RWPE1 (cell line): ENCODE data around the gene PRCC.

Source experiments
- CTCF ChIA-PET: fragments of 350-600 bp; sonication (Branson Sonifier 250); formaldehyde crosslinking; extraction: SDS; loops from one replicate; lab custom pipeline; 2021; lab: Yijun Ruan, JAX
- POLR2A ChIA-PET: fragments of 400-600 bp; formaldehyde crosslinking; extraction: SDS; loops from one replicate; lab custom pipeline; 2020; ENCODE audit warnings: antibody characterized with exemption; ENCODE audit not compliant: low non-redundant PET; lab: Yijun Ruan, JAX
- DNase-seq: peaks from one replicate; pipeline ENCODE4 v3.0.0; 2012; ENCODE audit warnings: low spot score
- H3K27ac ChIP-seq: fragments of 450-650 bp; 2 replicates; pipeline ENCODE4 v1.5.1; 2017
- TF ChIP-seq, protein P1 (sequence below): fragments of 450-650 bp; conservative IDR thresholded peaks from 2 replicates; pipeline ENCODE4 v1.5.1; 2017; ENCODE audit warnings: low read depth, mild to moderate bottlenecking

The PRCC gene

GRCh38 chr1:156805766-156806511, 38.6 kb downstream of the PRCC start:
- TF ChIP-seq, protein P1, sequence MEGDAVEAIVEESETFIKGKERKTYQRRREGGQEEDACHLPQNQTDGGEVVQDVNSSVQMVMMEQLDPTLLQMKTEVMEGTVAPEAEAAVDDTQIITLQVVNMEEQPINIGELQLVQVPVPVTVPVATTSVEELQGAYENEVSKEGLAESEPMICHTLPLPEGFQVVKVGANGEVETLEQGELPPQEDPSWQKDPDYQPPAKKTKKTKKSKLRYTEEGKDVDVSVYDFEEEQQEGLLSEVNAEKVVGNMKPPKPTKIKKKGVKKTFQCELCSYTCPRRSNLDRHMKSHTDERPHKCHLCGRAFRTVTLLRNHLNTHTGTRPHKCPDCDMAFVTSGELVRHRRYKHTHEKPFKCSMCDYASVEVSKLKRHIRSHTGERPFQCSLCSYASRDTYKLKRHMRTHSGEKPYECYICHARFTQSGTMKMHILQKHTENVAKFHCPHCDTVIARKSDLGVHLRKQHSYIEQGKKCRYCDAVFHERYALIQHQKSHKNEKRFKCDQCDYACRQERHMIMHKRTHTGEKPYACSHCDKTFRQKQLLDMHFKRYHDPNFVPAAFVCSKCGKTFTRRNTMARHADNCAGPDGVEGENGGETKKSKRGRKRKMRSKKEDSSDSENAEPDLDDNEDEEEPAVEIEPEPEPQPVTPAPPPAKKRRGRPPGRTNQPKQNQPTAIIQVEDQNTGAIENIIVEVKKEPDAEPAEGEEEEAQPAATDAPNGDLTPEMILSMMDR, result no peak
- CTCF ChIA-PET, result no interaction called here
- POLR2A ChIA-PET, result no interaction called here
- peak overlapping the region; percentile 85 for H3K27ac ChIP-seq
- DNase-seq, result no peak

DNA sequence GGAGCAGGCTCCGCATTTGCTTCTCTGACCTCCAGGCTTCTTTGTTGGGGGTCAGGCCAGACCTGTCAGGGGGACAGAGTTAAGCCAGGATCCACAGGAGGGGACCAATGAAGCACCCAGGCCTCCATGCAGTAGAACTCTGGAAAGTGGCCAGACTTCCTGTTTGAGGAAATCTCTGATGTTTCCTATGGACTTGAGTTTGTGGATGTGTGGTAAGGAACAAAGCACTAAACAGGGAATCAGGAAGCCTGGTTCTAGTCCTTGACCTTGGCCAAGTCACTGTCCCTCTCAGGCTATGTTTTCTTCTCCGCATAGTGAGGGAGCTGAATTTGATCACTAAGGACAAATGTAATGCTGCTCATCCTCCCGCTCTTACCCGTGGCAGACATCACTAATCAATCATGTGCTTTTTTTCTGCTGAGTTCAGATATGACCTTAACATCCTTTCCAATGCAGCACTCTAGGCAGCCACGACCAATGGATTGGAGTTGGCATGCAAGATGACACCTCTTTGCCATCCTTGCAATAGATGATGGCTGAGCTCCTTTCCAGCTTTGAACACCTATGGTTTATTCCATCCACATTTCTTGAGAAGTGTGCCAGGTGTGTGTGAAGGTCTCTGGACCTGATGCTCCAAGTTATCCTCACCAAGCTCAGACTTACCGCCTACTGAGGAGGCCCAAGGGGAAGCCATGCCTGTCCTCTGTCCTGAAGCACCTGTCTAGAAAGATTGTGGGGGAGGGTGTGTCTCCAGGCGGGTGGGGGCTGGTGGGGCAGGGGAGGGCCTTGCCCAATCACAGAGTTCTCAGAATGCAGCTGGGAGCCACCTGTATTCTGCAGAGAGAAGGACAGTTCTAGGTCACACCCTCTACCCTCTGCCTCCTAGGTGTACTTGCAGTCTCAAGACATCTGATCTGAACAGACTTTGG, 39.4 kb downstream of the PRCC start:
- peak overlapping the region; percentile 85 for H3K27ac ChIP-seq
- CTCF ChIA-PET, result interaction anchor here (2.0 kb wide), 1 partner anchor 32 kb away, joined by 5 read pairs; no protein-coding TSS in a partner anchor
- TF ChIP-seq, protein P1, result no peak
- POLR2A ChIA-PET, result no interaction called here
- no peak for DNase-seq

- POLR2A ChIA-PET, result no interaction called here
- DNase-seq, result no peak
- CTCF ChIA-PET, result interaction anchor here (1.6 to 2.0 kb wide), 2 partner anchors 31 to 52 kb away, joined by 5 to 8 read pairs; partner anchors contain the start of genes INSRR and NTRK1
- TF ChIP-seq, protein P1, result no peak
- peak overlapping the region; percentile 85 for H3K27ac ChIP-seq
These were observed 40.3 kb downstream of the PRCC start for GRCh38 chr1:156807627-156808026.

DNA sequence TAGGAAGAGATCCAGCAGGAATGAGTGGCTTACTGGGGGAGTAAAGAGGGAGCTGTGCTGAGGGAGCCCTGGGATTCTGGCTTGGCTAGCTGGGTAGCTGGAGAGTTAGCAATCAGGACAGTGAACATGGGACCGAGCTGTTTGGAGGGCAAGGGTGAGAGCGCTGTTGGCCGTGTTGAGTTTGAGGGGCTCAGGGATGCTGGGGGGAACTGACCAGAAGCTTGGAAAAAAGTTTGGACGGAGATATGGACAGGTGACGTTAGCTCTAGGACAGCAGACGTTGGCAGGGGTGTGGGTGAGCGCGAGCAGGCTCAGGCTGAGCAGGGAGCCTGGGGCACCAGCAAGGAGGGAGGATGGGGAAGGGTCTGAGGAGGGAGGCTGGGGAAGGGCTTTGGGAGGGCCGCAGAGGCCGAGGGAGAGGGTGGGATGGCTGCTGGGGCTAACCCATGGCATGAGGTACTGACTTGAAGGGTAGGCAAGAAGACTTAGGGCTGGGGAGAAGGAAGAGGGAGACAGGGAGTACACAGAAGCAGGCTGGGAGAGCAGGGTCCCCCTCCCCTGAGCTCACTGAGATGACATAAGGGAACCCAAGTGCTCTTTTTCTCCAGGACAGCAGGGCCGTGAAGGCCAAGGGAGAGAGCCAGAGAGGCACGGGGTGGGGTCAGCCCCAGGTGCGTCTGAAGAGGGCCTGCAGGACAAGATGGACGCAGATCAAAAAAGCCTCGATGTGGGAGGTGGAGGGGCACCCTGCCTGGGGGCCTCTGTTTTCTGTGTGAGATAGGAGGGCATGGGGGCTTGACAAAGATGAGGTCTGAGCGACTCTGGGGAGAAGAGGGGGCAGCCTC, 41.1 kb downstream of the PRCC start:
- POLR2A ChIA-PET, result no interaction called here
- CTCF ChIA-PET, result interaction anchor here (0.5 to 2.0 kb wide), 5 partner anchors 30 to 348 kb away, joined by 3 to 8 read pairs (median 3); partner anchors contain the start of genes INSRR, LRRC71 and NTRK1

DNA sequence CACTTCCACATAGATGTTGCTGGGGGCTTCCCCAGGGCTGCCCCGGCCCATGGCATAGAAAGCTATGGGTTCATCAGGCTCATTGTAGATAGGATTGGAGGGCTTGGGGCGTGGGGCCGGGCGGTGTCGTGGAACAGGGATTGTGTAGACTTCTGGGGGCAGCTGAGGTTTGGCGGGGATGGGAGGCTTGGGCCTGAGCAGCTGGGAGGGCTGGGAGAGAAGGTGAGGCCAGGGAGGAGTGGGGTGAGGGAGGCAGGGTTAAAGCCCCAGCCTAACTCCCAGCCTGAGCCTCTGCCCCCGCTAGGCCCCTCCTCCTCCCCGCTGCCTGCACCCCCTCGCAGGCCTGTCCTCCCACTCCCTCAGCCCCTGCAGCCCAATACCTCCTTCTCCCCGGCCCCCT, 41.9 kb downstream of the PRCC start:
- no peak for DNase-seq
- ChIA-PET CTCF (interaction anchor here (0.7 kb wide), 1 partner anchor 48 kb away, joined by 3 read pairs; no protein-coding TSS in a partner anchor), POLR2A (no interaction called here)
- TF ChIP-seq, protein P1, result no peak
- H3K27ac ChIP-seq, result no peak overlapping the region

More for the DNA sequence above, 41.1 kb downstream of the PRCC start:
- TF ChIP-seq, protein P1, result no peak
- peak overlapping the region; percentile 85 for H3K27ac ChIP-seq
- DNase-seq, result no peak
